Stimulated activated CD4-positive, alpha-beta T cell treated with anti-CD3 and anti-CD28 coated beads, Interleukin-4, amount 100 ng/mL, for 24 hours (primary cell): ENCODE measurements around the gene KIAA1671.

Source experiments
- DNase-seq: peaks from one replicate; pipeline ENCODE4 v3.0.0-alpha.2; 2020

The KIAA1671 gene

GRCh38 chr22:24982301-24983056, 30.0 kb downstream of the KIAA1671 start:
- no peak for DNase-seq

GRCh38 chr22:24983151-24983550, 30.6 kb downstream of the KIAA1671 start:
- DNase-seq = no peak

GRCh38 chr22:24984122-24984521, 31.6 kb downstream of the KIAA1671 start:
- no peak for DNase-seq

- DNase-seq = no peak
These were observed 33.3 kb downstream of the KIAA1671 start for GRCh38 chr22:24985826-24986214.

GRCh38 chr22:24986816-24987215, 34.3 kb downstream of the KIAA1671 start:
- DNase-seq = no peak

GRCh38 chr22:24989135-24989534, 36.6 kb downstream of the KIAA1671 start:
- DNase-seq = no peak

GRCh38 chr22:24989541-24989951, 37.0 kb downstream of the KIAA1671 start:
- no peak for DNase-seq

- no peak for DNase-seq
These were observed 37.9 kb downstream of the KIAA1671 start for GRCh38 chr22:24990344-24990905.

- DNase-seq = no peak
These were observed 40.4 kb downstream of the KIAA1671 start for GRCh38 chr22:24992946-24993345.

GRCh38 chr22:24994070-24994763, 41.7 kb downstream of the KIAA1671 start:
- DNase-seq = peak; percentile 43

GRCh38 chr22:24995649-24996180, 43.2 kb downstream of the KIAA1671 start:
- DNase-seq = no peak

- no peak for DNase-seq
These were observed 44.0 kb downstream of the KIAA1671 start for GRCh38 chr22:24996420-24996952.

- DNase-seq = no peak
These were observed 44.5 kb downstream of the KIAA1671 start for GRCh38 chr22:24997023-24997422.

GRCh38 chr22:25000686-25001085, 48.2 kb downstream of the KIAA1671 start:
- no peak for DNase-seq

- DNase-seq = no peak
These were observed 49.9 kb downstream of the KIAA1671 start for GRCh38 chr22:25002241-25002985.

GRCh38 chr22:25006354-25006753, 53.8 kb downstream of the KIAA1671 start:
- no peak for DNase-seq

- no peak for DNase-seq
These were observed 55.1 kb downstream of the KIAA1671 start for GRCh38 chr22:25007444-25008106.

- DNase-seq = no peak
These were observed 56.1 kb downstream of the KIAA1671 start for GRCh38 chr22:25008666-25009065.

GRCh38 chr22:25012741-25013143, 60.2 kb downstream of the KIAA1671 start:
- no peak for DNase-seq

- no peak for DNase-seq
These were observed 61.1 kb downstream of the KIAA1671 start for GRCh38 chr22:25013607-25014006.

GRCh38 chr22:25014896-25015755, 62.6 kb downstream of the KIAA1671 start:
- DNase-seq = no peak
